GOT3 (cell line): ENCODE results near the gene UPP2.

ENCODE experiments used
- DNase-seq: peaks from one replicate; lab custom pipeline; 2025; ENCODE audit warnings: mixed read lengths; lab: John Stamatoyannopoulos, UW

Gene UPP2

DNA sequence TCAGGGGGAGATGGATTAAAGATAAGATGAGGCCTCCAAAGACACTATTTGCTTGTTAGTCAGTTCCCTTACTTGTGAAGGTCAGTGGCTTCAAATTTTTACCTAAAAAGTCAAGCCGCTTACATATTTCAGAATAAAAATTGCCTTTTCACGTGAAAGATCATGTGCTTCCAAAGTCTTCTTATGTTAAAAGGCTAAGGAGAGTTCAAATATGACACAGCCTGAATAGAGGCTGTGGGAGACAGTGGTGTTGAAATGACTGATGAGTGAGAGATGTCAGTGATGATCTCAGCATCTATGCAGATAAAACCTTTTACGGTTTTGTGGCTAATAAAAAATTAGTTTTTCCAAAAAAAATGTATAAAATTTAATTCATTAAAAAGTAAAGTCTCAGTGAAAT, 40.5 kb downstream of the UPP2 start:
- DNase-seq: no peak

DNA sequence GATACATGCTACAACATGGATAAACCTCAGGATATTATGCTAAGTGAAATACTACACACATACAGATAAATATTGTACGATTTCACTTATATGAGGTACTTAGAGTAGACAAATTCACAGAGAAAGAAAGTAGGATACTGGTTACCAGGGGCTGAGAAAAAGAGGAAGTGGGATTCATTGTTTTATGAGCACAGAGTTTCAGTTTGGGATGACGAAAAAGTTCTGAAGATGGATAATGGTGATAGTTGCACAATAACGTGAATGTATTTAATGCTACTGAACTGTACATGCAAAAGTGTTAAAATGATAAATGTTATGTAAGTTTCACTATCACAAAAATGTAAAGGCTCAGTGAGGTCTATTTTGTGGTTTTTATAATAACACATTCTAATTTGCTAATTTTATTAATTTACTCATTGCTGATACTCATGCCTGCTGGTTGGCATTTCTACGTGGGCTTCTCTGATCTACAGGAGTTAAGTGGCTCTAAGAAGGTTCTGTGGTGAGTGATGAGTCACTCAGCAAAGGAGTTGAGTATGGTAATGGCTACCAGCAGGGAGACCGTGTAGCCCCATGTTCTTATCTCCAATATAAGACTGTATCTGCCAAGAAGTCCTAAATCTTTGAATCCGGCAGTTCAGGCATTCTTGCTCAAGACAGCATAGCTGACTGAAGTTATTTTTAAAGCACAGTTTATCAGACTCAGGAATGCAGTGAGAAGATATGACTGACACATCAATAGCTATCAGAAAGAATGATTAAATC, 41.1 kb downstream of the UPP2 start:
- DNase-seq: no peak

DNA sequence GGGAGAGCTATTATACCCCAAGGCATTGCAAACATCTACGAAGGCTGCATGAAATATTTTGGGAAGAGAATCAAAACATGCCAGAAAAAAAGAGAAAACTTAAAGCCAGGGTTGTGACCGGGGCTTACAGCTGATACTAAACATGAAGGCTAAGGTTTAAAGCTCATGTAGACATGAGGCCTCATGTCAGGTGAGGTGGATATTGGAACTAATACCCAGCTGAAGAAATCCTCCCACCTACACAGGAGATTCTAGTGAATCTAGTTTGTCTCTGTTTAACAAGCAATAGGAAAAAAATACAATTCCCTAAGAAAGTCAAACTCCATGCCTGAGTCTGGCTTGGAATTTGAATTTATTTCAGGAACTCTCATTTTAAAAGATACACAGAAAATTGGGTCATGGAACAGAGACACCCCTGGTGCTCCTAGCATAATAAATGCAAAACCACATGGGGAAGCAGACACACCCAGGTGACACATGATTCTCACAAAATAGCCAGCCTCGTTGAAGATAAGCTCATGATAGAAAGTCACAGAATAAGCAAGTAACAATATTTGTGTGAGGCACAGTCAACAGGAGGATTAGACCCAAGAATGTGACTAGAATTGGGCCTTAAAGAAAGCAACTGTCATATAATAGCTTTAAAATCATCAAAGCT, 42.2 kb downstream of the UPP2 start:
- DNase-seq: no peak

DNA sequence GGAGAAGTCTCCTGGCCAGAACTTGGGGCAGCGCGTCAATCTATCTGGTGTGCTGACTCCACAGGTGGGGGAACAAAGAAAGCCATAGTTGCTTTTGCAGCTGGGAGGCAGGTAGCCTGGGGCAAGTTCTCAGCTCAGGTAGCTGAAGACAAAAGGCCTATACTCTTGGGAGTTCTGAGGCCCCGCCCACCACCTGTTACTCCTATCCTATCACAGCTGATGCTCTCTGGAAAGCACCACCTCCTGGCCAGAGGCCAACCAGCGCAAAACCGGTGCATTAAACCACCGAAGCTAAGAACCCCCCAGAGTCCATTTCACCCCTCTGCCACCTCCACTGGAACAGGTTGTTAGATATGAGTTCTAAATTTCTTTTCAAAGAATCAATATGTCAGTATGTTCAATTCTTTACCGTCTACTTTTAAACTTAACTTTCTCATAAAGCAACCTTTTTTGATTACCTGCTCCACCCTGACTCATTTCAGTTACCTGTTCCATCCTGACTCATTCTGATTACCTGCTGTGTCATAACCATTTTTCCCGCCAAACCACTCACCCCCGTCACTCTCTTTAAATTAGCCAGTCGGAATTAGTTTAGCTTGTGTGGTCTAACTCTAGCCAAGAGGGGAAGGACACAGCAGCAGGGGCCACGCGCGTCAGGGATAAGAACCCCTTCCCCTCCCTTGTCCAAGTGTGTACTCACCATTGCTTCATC, 43.4 kb downstream of the UPP2 start:
- DNase-seq: no peak

DNA sequence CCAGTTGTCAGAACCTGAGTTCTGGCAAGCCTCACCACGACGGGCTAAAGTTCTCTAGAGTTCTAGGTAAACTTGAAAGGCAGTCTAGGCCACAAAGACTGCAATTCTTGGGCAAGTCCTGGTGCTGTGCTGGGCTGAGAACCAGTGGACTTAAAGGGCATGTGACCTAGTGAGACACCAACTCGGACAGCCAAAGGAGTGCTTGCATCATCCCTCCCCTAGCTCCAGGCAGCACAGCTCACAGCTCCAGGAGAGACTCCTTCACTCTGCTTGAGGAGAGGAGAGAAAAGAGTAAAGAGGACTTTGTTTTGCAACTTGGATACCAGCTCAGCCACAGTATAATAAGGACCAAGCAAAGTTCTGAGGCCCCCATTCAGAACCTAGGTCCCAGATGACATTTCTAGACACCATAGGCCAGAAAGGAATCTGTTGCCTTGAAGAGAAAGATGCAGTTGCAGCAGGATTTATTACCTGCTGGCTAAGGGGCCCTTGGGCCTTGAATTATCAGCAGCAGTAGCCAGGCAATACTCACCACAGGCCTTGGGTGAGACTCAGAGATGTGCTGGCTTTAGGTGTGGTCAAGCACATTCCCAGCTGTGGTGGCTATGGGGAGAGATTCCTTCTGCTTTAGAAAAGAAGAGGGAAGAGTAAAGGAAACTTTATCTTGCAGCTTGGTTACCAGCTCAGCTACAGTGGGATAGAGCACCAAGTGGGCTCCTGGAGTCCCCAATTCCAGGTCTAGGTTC, 51.8 kb downstream of the UPP2 start:
- DNase-seq: no peak

DNA sequence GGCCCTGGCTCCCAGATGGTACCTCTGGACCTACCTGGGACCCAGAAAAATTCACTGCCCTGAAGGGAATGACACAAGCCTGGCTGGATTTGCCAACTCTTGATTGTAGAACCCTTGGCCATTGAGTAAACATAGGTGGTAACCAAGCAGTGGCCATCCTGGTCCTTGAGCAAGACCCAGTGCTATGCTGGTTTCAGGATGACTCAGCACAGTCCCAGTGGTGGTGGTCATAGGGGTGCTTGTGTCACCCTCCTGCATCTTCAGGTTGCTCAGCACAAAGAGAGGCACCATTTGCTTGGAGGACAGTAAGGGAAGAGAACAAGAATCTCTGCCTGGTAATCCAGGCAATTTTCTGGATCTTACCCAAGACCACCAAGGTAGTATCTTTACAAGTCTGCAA, 52.9 kb downstream of the UPP2 start:
- no peak for DNase-seq

DNA sequence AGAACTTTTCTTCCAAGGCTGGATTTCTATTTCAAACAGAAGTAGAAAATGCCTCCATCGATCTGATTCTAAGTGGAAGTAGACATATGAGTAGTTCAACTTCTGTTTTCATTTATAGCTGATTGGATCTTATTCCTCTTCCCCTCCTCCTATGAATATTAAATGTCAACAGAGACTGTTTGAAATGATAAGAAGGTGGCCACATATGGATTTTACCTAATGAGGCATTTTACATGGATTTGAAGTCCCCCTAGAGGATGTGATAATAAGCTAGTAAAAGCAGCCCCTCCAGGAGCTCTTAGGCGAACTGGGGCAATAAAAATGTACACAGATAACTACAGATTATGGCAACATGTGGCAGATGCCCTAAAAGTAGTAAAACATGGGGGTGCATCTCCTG, 71.0 kb downstream of the UPP2 start:
- no peak for DNase-seq

DNA sequence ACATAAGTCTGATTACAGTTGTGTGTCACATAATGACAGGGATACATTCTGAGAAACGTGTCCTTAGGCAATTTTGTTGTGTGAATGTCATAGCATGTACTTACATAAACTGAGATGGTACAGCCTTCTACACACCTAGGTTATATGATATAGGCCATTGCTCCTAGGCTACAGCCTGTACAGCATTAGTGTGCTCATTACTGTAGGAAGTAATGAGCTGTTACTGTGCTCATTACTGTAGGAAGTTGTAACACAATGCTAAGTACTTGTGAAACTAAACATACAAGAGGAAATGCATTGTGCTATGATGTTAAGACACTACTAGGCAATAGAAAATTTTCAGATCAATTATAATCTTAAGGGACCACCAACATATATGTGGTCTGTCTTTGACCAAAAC, 72.8 kb downstream of the UPP2 start:
- no peak for DNase-seq

DNA sequence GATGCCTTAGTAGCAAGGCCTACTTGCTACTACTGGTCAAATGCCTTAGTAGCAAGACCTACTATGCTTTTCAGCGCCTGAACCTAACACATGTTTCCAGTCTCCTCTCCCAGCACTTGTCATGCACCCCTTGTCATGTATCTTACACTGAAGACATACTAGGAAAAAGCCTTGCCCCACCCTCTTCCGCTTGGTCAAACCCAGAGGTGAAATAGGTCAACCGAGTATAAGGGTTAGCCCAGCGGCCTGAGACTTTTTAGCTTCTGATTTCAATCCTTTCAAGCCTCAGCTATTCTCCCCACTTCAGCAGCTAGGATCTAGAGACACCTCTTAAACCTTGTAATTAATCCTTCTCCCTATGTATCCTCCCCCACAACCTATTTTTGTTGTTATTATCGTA, 73.3 kb downstream of the UPP2 start:
- DNase-seq: no peak

DNA sequence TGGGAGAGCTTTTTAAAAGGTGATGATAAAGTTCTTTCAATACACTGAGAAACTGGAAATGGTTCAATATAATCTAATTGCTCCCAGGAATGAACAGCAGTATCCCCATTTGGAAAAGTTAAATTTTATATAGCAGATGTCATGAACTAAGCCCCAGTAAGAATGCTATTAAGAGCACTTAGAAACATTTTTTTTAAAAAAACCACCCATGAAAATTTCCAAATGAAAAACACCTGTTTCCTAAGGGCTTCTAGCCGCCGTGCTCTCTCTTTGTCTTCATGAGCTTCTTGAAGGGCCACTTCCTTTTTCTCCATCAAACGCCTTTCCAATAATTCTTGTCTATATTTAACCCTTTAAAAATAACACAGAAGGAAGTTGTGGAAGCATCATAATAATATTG, 77.0 kb downstream of the UPP2 start:
- no peak for DNase-seq

DNA sequence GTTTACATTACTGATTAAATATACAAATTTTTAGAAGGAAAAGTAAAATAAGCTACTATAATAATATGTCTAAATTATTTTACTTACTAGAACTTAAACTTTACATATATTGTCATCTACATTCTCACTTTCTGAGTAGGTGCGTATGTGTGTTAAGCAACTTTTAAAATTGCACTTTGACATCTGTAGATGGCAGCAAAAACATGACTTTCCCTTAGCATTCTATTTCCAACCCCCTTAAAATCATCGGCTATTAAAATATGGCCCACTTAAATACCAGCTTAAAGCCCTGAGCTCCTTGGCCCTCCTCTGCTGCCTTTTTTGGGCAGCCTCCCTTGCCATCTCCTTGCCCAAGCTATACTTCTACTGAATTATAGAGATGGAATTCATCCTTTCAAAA, 78.0 kb downstream of the UPP2 start:
- no peak for DNase-seq

DNA sequence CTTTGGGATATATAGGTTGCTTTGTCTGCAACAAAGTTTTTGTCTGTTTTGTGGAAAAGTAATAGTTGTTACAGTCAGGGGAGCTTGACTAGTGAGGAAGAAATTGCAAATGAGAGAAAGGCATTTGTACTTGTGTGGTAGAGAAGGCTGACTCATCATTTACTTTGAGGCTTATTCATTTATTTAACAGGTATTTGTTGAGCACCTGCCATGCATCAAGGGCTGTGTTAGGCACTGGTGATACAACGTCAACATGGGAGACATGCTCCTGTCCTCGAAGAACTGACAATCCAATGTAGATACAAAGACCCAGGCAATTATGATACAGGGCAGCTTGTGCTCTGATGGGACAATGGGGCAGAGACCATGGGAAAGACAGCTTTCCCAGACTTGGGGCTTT, 79.5 kb downstream of the UPP2 start:
- DNase-seq: no peak

DNA sequence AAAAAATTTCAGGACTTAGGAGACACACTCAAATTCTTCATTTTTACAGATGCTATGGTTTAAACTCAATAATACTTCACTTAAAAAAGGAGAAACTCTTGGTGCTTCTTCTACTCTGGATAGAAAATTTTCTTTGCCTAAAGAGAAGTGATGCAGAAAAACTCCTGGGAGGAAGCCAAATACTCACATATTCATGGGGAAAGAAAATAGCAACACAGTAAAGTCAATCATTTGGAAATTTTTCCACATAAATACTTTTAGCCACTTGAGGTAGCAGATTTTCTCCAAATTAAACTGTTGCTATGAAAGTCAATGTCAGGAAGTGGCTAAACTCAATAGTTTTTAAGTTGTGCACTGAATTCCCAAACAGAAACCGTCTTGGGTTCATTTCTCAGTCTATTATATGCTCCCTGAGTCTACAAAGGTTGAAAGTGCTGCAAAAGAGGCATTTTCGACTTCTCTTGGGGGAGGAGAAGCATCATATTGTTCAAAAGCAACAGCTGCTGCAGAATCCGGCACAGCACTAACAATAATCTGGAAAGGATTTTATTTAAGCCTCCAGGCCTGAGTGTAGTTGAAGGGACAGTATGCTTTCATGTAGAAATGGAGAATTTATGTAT, 81.1 kb downstream of the UPP2 start:
- no peak for DNase-seq

DNA sequence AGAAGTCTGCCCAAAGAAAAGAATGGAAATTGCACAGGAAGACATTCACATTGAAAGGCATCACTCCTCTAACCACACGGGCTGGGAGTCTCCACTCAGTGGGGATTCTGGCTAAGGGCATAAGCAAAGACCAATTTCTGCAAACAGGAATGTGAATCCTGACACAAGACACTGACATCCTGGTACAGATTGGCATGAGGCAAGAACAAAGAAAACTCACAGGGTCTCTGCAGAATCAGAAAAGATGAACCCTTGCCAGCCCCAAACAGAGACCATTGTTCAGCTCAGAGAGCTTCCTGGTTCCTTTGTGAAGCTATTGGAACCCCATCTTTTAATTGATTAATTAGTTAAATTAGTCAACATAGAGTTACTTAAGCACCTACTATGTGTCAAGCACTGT, 82.3 kb downstream of the UPP2 start:
- no peak for DNase-seq

DNA sequence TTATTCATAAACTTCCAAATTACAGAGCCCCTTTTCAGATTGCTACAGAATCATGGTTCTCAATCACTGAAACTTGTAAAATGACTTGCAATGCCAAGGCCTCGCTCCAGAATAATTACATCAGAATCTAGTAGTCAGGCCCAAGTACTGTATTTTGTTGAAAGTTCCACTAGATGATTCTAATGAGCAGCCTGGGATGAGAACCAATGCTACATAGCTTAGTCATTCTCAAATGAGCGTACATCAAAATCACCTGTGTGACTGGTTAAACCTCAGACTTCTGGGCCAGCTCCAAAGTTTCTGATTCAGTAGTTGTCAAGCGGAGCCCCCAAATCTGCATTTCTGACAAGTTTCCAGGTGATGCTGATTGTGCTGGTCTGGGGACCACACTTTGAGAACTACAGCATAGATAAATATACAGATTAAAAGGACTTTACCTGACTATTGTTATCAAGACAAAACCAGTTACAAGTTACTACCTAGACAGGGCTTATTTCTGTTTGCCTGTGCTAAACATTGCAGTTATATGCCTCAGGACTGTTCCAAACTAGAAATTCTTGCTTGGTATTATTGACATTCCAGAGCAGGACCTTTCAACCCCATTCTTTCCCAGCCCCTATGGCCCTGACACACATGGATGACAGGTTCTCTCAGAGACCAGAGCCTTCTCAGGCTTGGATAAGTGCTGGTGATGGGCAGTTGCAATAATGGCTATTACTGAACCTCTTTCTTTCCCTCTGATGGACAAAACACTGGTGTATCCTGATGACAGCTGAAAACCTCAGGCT, 83.1 kb downstream of the UPP2 start:
- DNase-seq: no peak
